Activated CD4-positive, alpha-beta T cell treated with anti-CD3 and anti-CD28 coated beads, Interleukin-2, Interleukin-4, amounts not matched to agents 100 ng/mL and 50 ng/mL, durations not matched to agents 16 hours and 8 hours (primary cell): ENCODE results near the gene KIAA1328.

Source experiments
- DNase-seq: peaks from one replicate; pipeline ENCODE4 v3.0.0-alpha.2; 2020; ENCODE audit warnings: low spot score

The KIAA1328 gene

GRCh38 chr18:36953047-36953446 is 124.1 kb downstream of the KIAA1328 start:
- no peak for DNase-seq

- no peak for DNase-seq
Observed at GRCh38 chr18:36960038-36960437, 131.1 kb downstream of the KIAA1328 start.

- no peak for DNase-seq
Observed at GRCh38 chr18:36963464-36963863, 134.5 kb downstream of the KIAA1328 start.

- DNase-seq, result no peak
Observed at GRCh38 chr18:36974686-36975085, 145.8 kb downstream of the KIAA1328 start.

- no peak for DNase-seq
Observed at GRCh38 chr18:36977121-36977520, 148.2 kb downstream of the KIAA1328 start.

GRCh38 chr18:36993068-36993467 is 164.1 kb downstream of the KIAA1328 start:
- DNase-seq, result peak; percentile 31

- peak; percentile 74 for DNase-seq
Observed at GRCh38 chr18:37006742-37007141, 177.8 kb downstream of the KIAA1328 start.

GRCh38 chr18:37012452-37012851 is 183.5 kb downstream of the KIAA1328 start:
- no peak for DNase-seq

GRCh38 chr18:37019157-37019827 is 190.4 kb downstream of the KIAA1328 start:
- DNase-seq, result no peak

- DNase-seq, result no peak
Observed at GRCh38 chr18:37033419-37033818, 204.5 kb downstream of the KIAA1328 start.

- DNase-seq, result no peak
Observed at GRCh38 chr18:37042381-37042780, 213.5 kb downstream of the KIAA1328 start.

GRCh38 chr18:37055137-37055802 is 226.3 kb downstream of the KIAA1328 start:
- no peak for DNase-seq

- no peak for DNase-seq
Observed at GRCh38 chr18:37064187-37064586, 235.3 kb downstream of the KIAA1328 start.

- DNase-seq, result no peak
Observed at GRCh38 chr18:37065254-37065653, 236.3 kb downstream of the KIAA1328 start.

- DNase-seq, result no peak
Observed at GRCh38 chr18:37084912-37085311, 256.0 kb downstream of the KIAA1328 start.

GRCh38 chr18:37085362-37085761 is 256.4 kb downstream of the KIAA1328 start:
- DNase-seq, result no peak

GRCh38 chr18:37107748-37108522 is 279.0 kb downstream of the KIAA1328 start:
- DNase-seq, result no peak

- DNase-seq, result no peak
Observed at GRCh38 chr18:37122877-37123276, 293.9 kb downstream of the KIAA1328 start.

GRCh38 chr18:37124516-37124915 is 295.6 kb downstream of the KIAA1328 start:
- DNase-seq, result no peak

GRCh38 chr18:37135177-37135576 is 306.2 kb downstream of the KIAA1328 start:
- no peak for DNase-seq

- no peak for DNase-seq
Observed at GRCh38 chr18:37138456-37138855, 309.5 kb downstream of the KIAA1328 start.

- DNase-seq, result no peak
Observed at GRCh38 chr18:37139876-37140275, 310.9 kb downstream of the KIAA1328 start.

GRCh38 chr18:37144921-37145320 is 316.0 kb downstream of the KIAA1328 start:
- DNase-seq, result no peak
